Left lung (tissue), 10 donors: ENCODE data around the gene RTN4RL2. TPM values are rescaled to one million over a fixed set of nuclear protein-coding genes. Genes with fewer than 3 reads are reported as not detected.
"Not testable (repeated sequence)": the region's sequence is repeated elsewhere in the genome, so short reads cannot be mapped to it uniquely, and the experiment has no call there.

ENCODE experiments used
- ATAC-seq: fragments of 200-7000 bp; cut with Tn5 transposase; one replicate; pipeline ENCODE4 v1.9.1; 2020; ENCODE audit warnings: moderate library complexity
- DNase-seq, 4 donors: peaks; one replicate each; pipeline ENCODE4 v3.0.0-alpha.2; 2013 to 2020
- H3K27ac ChIP-seq, 2 donors: fragments of 200-600 bp; sonication (generic) in 1 of 2; one replicate each; pipeline versions ENCODE4 v1.5.0 to v1.8.0; 2020 to 2021
- H3K27me3 ChIP-seq, 2 donors: fragments of 200-600 bp; sonication (generic) in 1 of 2; one replicate each; pipeline versions ENCODE4 v1.5.0 to v1.8.0; 2020 to 2021
- H3K36me3 ChIP-seq, 2 donors: fragments of 200-600 bp; sonication (generic) in 1 of 2; one replicate each; pipeline versions ENCODE4 v1.5.0 to v1.8.0; 2020 to 2021
- H3K4me1 ChIP-seq, 2 donors: fragments of 200-600 bp; one replicate each; pipeline ENCODE4 v1.8.0; 2021
- H3K4me3 ChIP-seq, 2 donors: fragments of 200-600 bp; sonication (generic) in 1 of 2; one replicate each; pipeline versions ENCODE4 v1.5.0 to v1.8.0; 2020 to 2021; ENCODE audit warnings: mild to moderate bottlenecking in 1 of 2
- H3K9me3 ChIP-seq, 2 donors: fragments of 200-600 bp; sonication (generic) in 1 of 2; one replicate each; pipeline versions ENCODE4 v1.5.0 to v1.8.0; 2020 to 2021
- intact Hi-C, 2 donors: fragments of 100-400 bp; cut with DNase I; formaldehyde crosslinking; loops; one replicate each; pipeline versions ENCODE4 v1.11.2 to v1.14.2; 2022
- polyA plus RNA-seq, 6 donors: library from polyadenylated mRNA; unstranded; fragments of 120-200 nt; gene quantifications; one replicate each; pipeline ENCODE4 v1.2.1, GENCODE V29; 2013; ENCODE audit not compliant: insufficient read length in 6 of 6
- total RNA-seq, 2 donors: library from RNA; stranded (reverse); fragmentation: NEBNext Ultra II Directional; extraction: Animal tissue kit (Norgen Biotek cat#: 25700); gene quantifications; one replicate each; pipeline ENCODE4 v1.2.1, GENCODE V29; 2021
- TF ChIP-seq, protein P1 (sequence below), 2 donors: fragments of 200-600 bp; sonication (generic) in 1 of 2; IDR thresholded peaks; one replicate each; pipeline versions ENCODE4 v1.5.0 to v1.8.0; 2021; ENCODE audit warnings: antibody characterized with exemption in 2 of 2
- donor health status: DM: no; HTN: yes; CAD: no.
- donor health status: DM: no; HTN: no; CAD: no.

Gene RTN4RL2
- total and polyA plus RNA-seq, 8 donors: 0.87 to 4.8 (median 2.5) TPM

DNA sequence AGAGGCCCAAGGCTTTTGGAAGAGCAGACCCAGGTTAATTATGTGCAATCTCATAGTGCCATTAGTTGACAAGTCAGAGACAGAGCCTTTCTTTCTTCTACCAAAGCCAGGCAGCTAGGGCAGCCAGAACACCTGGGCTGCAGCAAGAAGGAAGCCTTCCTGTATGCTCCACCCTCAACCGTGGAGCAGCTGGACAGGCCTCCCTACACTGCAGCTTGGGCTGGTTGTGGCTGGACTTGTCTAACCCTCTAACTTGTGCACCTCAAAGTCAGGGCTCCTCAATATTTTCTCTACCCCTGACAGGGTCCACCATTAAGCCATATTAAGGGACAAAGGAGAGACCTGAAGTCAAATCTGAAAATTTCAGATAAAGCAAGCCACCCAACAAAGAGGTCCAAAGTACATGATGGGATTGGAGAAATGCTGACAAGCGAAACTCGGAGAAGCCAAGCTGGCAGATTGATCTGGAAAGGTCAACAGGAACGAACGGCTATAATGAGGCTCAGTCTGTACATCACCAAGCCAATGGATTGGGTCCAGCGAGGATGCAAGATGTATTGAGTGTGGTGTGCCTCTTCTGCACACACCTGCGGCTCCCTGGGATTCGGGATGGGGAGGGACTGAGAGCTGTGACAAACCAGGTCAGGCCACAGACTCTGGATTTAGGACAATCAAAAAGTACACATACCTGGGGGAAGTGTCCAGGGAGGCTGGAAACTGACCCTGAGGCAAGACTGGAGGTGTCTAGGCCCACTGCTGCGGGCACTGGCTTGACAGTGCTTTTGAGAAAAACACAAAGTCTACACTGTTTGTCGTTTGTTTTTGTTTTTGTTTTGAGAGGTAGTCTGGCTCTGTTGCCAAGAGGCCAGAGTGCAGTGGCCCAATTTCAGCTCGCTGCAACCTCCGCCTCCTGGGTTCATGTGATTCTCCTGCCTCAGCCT lies 21.7 kb upstream of the RTN4RL2 start:
- H3K4me1 ChIP-seq: peaks cover 9 to 20% of the 10 kb centered on the region in 2 donors
- DNase-seq (peak in 1 of 4 donors; percentile 28), ATAC-seq (no peak)
- no peaks in the 10 kb centered on the region for H3K27me3 ChIP-seq
- intact Hi-C loops: no loop called here
- no peak overlapping the region for H3K27ac ChIP-seq
- H3K36me3 ChIP-seq: no peaks in the 10 kb centered on the region
- TF ChIP-seq, protein P1, sequence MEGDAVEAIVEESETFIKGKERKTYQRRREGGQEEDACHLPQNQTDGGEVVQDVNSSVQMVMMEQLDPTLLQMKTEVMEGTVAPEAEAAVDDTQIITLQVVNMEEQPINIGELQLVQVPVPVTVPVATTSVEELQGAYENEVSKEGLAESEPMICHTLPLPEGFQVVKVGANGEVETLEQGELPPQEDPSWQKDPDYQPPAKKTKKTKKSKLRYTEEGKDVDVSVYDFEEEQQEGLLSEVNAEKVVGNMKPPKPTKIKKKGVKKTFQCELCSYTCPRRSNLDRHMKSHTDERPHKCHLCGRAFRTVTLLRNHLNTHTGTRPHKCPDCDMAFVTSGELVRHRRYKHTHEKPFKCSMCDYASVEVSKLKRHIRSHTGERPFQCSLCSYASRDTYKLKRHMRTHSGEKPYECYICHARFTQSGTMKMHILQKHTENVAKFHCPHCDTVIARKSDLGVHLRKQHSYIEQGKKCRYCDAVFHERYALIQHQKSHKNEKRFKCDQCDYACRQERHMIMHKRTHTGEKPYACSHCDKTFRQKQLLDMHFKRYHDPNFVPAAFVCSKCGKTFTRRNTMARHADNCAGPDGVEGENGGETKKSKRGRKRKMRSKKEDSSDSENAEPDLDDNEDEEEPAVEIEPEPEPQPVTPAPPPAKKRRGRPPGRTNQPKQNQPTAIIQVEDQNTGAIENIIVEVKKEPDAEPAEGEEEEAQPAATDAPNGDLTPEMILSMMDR (IDR thresholded peaks at IDR 0.05): no peak
- H3K4me3 ChIP-seq: no peak overlapping the region
- no peaks in the 10 kb centered on the region for H3K9me3 ChIP-seq

DNA sequence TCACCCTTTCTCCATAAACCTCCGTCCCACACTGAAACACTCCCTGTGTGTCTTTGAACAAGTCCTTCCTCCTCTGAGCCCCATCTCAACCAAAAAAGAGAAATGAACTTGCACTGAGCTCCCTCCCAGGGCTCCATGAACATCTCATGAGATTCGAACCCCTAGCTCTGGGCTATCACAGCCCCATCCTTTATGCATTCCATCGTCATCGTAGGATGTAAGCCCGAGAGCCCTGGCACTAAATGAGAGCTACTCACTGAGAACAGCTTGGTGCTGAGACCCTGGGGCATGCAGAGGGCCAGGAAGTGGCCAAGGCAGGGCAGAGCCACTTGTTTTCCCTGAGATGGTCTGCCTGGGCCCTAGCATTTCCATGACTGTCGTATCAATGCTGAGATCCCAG lies 20.5 kb upstream of the RTN4RL2 start:
- no peak for ATAC-seq
- intact Hi-C loops: no loop called here
- TF ChIP-seq, protein P1 (IDR thresholded peaks at IDR 0.05): no peak
- Histone ChIP-seq H3K36me3 (no peaks in the 10 kb centered on the region), H3K27me3 (no peaks in the 10 kb centered on the region), H3K27ac (no peak overlapping the region), H3K4me3 (no peak overlapping the region), H3K9me3 (no peaks in the 10 kb centered on the region), H3K4me1 (peaks cover 0 to 8% of the 10 kb centered on the region in 2 donors)
- DNase-seq: no peak

DNA sequence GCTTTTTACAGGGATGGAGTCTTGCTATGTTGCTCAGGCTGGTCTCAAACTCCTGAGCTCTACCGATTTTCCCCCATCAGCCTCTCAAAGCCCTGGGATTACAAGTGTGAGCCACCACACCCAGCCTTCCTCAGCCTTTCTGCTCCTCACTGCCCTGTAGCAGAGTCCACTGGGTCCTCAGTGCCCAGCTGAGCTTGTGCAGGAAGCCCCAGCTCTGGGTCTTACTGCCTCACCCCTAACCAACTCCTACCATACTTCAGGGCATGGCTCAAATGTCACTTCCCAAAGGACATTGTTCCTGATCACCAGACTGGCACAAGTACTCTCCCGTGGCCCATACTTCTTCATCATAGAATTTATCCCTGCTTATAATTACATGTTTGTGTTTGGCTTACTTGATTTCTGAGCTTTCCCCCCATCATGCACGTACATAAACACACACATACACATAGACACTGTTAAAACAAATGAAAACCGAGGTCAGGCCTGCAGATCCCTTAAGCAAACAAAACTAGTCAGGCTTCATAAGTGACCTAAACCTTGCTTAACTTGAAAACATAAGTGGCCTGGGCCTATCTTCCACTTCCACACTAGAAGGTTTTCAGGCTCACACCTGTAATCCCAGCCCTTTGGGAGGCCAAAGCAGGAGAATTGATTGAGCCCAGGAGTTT lies 19.4 kb upstream of the RTN4RL2 start:
- intact Hi-C loops: no loop called here
- H3K4me3 ChIP-seq: no peak overlapping the region
- ATAC-seq (peak; percentile 87), DNase-seq (peak in 1 of 4 donors; percentile 21)
- H3K27ac ChIP-seq: no peak overlapping the region
- no peaks in the 10 kb centered on the region for H3K27me3 ChIP-seq
- no peaks in the 10 kb centered on the region for H3K36me3 ChIP-seq
- no peaks in the 10 kb centered on the region for H3K4me1 ChIP-seq
- H3K9me3 ChIP-seq: no peaks in the 10 kb centered on the region
- TF ChIP-seq, protein P1 (IDR thresholded peaks at IDR 0.05): no peak

DNA sequence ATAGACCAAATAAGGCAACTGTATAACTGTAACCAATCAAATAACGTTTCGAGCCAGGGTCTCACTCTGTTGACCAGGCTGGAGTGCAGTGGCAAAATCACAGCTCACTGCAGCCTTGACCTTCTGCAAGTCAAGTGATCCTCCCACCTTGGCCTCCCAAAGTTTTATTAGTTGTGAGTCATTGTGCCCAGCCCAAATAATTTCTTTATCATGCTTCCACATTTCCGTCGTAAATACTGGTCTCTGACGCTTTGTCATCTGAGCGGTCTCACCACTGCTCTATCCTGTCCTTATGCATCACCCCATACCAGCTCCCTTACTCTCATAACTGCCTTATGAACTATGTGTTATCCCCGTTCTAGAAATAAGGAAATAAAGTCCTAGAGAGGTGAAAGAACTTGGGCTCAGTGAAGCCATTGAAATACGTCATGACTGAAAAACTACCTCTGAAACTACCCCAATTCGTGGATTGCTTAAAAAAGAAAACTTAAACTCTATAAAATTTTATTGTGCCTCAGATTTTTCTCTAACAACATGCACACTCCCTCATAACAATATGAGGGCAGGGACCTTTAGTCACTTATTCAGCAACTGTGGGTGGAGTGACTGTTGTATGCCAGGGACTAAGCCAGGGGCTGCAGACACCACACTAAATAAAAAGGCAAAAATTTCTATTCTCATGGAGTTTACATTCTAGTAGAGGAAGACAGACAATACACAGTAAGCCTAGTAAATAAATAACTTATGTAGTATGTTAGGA lies 15.8 kb upstream of the RTN4RL2 start:
- TF ChIP-seq, protein P1 (IDR thresholded peaks at IDR 0.05): no peak
- H3K27ac ChIP-seq: no peak overlapping the region
- no peak overlapping the region for H3K4me3 ChIP-seq
- DNase-seq: no peak
- no peaks in the 10 kb centered on the region for H3K27me3 ChIP-seq
- H3K4me1 ChIP-seq: no peaks in the 10 kb centered on the region
- intact Hi-C loops: no loop called here
- ATAC-seq: no peak
- H3K36me3 ChIP-seq: no peaks in the 10 kb centered on the region
- no peaks in the 10 kb centered on the region for H3K9me3 ChIP-seq

DNA sequence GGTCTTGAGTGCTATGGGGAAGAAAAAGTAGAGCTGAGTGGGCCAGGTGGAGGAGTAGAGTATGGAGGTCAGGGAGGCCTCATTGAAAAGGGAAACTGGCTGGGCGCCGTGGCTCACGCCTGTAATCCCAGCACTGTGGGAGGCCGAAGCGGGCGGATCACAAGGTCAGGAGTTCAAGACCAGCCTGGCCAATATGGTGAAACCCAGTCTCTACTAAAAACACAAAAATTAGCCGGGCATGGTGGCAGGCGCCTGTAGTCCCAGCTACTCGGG lies 15.3 kb upstream of the RTN4RL2 start:
- H3K36me3 ChIP-seq, H3K4me3 ChIP-seq, DNase-seq, H3K27ac ChIP-seq, H3K27me3 ChIP-seq, H3K4me1 ChIP-seq, H3K9me3 ChIP-seq, intact Hi-C loops, ATAC-seq: not testable (repeated sequence)
